Measurements from ENCODE around the gene MOB2. TPM values are rescaled to one million over a fixed set of nuclear protein-coding genes. Genes with fewer than 3 reads are reported as not detected.
A peak's percentile ranks its signal among the peaks of the same experiment; 100 is the strongest.
"Not testable (repeated sequence)": the region's sequence is repeated elsewhere in the genome, so short reads cannot be mapped to it uniquely, and the experiment has no call there.

The MOB2 gene
- total RNA-seq, 1 donor from 2014 or later: 13.7 TPM

- no peak for DNase-seq
These were observed 47.2 kb downstream of the MOB2 start for GRCh38 chr11:1439341-1439740.

GRCh38 chr11:1438967-1439330 lies 47.6 kb downstream of the MOB2 start:
- no peak for DNase-seq

- DNase-seq: no peak
These were observed 48.2 kb downstream of the MOB2 start for GRCh38 chr11:1438261-1438966.

GRCh38 chr11:1437500-1437899 lies 49.1 kb downstream of the MOB2 start:
- DNase-seq: no peak

GRCh38 chr11:1436468-1437039 lies 50.0 kb downstream of the MOB2 start:
- DNase-seq: no peak

- DNase-seq: no peak
These were observed 50.6 kb downstream of the MOB2 start for GRCh38 chr11:1435820-1436467.

GRCh38 chr11:1435479-1435819 lies 51.1 kb downstream of the MOB2 start:
- DNase-seq: not testable (repeated sequence)

GRCh38 chr11:1433977-1434640 lies 52.5 kb downstream of the MOB2 start:
- no peak for DNase-seq

- no peak for DNase-seq
These were observed 53.0 kb downstream of the MOB2 start for GRCh38 chr11:1433568-1433967.

- DNase-seq: no peak
These were observed 57.7 kb downstream of the MOB2 start for GRCh38 chr11:1428762-1429316.

GRCh38 chr11:1425439-1425838 lies 61.1 kb downstream of the MOB2 start:
- DNase-seq: no peak

- DNase-seq: no peak
These were observed 61.6 kb downstream of the MOB2 start for GRCh38 chr11:1425006-1425405.

- not testable (repeated sequence) for DNase-seq
These were observed 63.2 kb downstream of the MOB2 start for GRCh38 chr11:1423406-1423805.

- DNase-seq: no peak
These were observed 63.6 kb downstream of the MOB2 start for GRCh38 chr11:1422981-1423380.

GRCh38 chr11:1422481-1422880 lies 64.1 kb downstream of the MOB2 start:
- no peak for DNase-seq

- peak; percentile 38 for DNase-seq
These were observed 65.3 kb downstream of the MOB2 start for GRCh38 chr11:1421291-1421690.

GRCh38 chr11:1419811-1420210 lies 66.8 kb downstream of the MOB2 start:
- peak; percentile 56 for DNase-seq

Other genes with a start within 250 kb of the MOB2 start
- 17.8 TPM for gene TOLLIP, start 177.1 kb downstream of the MOB2 start, total RNA-seq
- gene BRSK2, start 96.8 kb downstream of the MOB2 start, total RNA-seq: 32.8 TPM
- 5.6 TPM for gene DUSP8, start 85.5 kb upstream of the MOB2 start, total RNA-seq
- not detected for gene KRTAP5-1, start 98.5 kb upstream of the MOB2 start, total RNA-seq
- gene KRTAP5-2, start 111.5 kb upstream of the MOB2 start, total RNA-seq: not detected
- not detected for gene KRTAP5-3, start 121.7 kb upstream of the MOB2 start, total RNA-seq
- gene KRTAP5-4, start 135.4 kb upstream of the MOB2 start, total RNA-seq: not detected
- gene KRTAP5-5, start 143.0 kb upstream of the MOB2 start, total RNA-seq: not detected
- gene KRTAP5-6, start 210.4 kb upstream of the MOB2 start, total RNA-seq: not detected

Data from occipital lobe (tissue), 2 donors.